Hypothalamus (tissue), 51 donors: ENCODE results near the gene LDLRAD3.

Experiments
- DNase-seq, 51 donors: peaks; one replicate each; lab custom pipeline; 2025; lab: John Stamatoyannopoulos, UW

The LDLRAD3 gene

GRCh38 chr11:36150986-36151385 is 207.1 kb downstream of the LDLRAD3 start:
- no peak for DNase-seq

- DNase-seq = no peak
Observed at GRCh38 chr11:36151933-36152580, 208.2 kb downstream of the LDLRAD3 start.

- DNase-seq = no peak
Observed at GRCh38 chr11:36153551-36153950, 209.7 kb downstream of the LDLRAD3 start.

GRCh38 chr11:36155124-36155561 is 211.3 kb downstream of the LDLRAD3 start:
- DNase-seq = no peak

- no peak for DNase-seq
Observed at GRCh38 chr11:36155770-36156160, 211.9 kb downstream of the LDLRAD3 start.

GRCh38 chr11:36156161-36156816 is 212.4 kb downstream of the LDLRAD3 start:
- DNase-seq = peak in 38 of 51 donors; percentile 7 to 77 (median 34)

GRCh38 chr11:36156817-36157519 is 213.1 kb downstream of the LDLRAD3 start:
- no peak for DNase-seq

- no peak for DNase-seq
Observed at GRCh38 chr11:36160091-36160490, 216.2 kb downstream of the LDLRAD3 start.

GRCh38 chr11:36161572-36161971 is 217.7 kb downstream of the LDLRAD3 start:
- no peak for DNase-seq

GRCh38 chr11:36162006-36162882 is 218.4 kb downstream of the LDLRAD3 start:
- DNase-seq = no peak

GRCh38 chr11:36162883-36163434 is 219.1 kb downstream of the LDLRAD3 start:
- no peak for DNase-seq

- no peak for DNase-seq
Observed at GRCh38 chr11:36164506-36165250, 220.8 kb downstream of the LDLRAD3 start.

GRCh38 chr11:36165621-36166397 is 221.9 kb downstream of the LDLRAD3 start:
- DNase-seq = no peak

GRCh38 chr11:36167073-36167472 is 223.2 kb downstream of the LDLRAD3 start:
- no peak for DNase-seq

GRCh38 chr11:36167729-36168128 is 223.9 kb downstream of the LDLRAD3 start:
- DNase-seq = no peak

GRCh38 chr11:36177836-36178235 is 234.0 kb downstream of the LDLRAD3 start:
- DNase-seq = no peak

GRCh38 chr11:36186340-36187175 is 242.7 kb downstream of the LDLRAD3 start:
- DNase-seq = no peak

GRCh38 chr11:36187622-36188021 is 243.8 kb downstream of the LDLRAD3 start:
- no peak for DNase-seq
